ENCODE measurements around the gene ACE.

Gene ACE

DNA sequence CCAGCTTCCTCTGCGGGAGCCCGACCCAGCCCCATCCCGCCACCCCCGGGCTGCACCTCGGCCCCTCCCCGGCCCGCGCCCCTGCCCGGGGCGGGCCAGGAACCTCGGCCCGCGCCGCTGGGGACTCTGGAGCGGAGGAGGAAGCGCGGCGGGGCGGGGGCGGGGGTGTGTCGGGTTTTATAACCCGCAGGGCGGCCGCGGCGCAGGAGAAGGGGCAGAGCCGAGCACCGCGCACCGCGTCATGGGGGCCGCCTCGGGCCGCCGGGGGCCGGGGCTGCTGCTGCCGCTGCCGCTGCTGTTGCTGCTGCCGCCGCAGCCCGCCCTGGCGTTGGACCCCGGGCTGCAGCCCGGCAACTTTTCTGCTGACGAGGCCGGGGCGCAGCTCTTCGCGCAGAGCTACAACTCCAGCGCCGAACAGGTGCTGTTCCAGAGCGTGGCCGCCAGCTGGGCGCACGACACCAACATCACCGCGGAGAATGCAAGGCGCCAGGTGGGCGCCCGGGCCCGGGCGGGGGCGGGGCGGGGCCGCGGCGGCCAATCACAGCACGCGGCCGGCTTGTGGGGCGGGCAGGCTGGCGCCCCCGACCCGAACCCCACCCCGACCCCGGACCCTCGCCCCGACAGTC is at the start of gene ACE:
Gene ACE (plus strand): TSS at position 208 of the 626 bp plus-strand sequence. CDS start 34 bp downstream, at position 242.
- DNase-seq: peak; percentile 23

GRCh38 chr17:63429766-63430165 is 47.1 kb upstream of the ACE start:
- no peak for DNase-seq

DNA sequence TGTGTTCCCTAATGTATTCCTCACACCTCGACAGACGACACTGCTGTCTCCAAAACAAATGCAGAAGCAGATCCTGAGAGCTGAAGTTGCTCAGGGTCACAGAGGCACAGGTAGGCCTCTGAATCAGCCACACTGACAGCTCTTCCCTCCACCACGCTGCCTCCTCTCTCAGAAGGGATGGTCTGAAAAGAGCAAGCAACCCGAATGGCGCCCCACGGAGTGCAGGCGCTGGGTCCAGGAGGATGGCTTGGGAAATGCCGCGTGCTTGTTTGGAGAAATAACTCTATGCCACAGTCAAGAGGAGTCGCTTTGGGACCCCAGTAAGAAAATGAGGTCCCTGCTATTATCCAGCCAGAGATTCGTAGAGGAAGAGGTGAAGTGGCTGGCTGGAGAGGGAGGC is 46.6 kb upstream of the ACE start:
- DNase-seq: no peak

DNA sequence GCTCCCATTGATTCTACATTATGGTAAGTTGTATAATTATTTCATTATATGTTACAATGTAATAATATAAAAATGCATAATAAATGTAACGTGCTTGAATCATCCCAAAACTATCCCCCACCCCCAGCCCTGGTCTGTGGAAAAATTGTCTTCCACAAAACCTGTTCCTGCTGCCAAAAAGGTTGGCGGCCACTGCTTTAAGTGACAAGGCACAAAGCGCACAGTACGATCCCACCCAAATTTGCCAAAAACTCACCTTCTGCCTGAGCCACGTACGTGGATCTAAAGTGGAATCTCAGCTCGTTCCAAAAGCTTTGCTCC is 45.3 kb upstream of the ACE start:
- no peak for DNase-seq

DNA sequence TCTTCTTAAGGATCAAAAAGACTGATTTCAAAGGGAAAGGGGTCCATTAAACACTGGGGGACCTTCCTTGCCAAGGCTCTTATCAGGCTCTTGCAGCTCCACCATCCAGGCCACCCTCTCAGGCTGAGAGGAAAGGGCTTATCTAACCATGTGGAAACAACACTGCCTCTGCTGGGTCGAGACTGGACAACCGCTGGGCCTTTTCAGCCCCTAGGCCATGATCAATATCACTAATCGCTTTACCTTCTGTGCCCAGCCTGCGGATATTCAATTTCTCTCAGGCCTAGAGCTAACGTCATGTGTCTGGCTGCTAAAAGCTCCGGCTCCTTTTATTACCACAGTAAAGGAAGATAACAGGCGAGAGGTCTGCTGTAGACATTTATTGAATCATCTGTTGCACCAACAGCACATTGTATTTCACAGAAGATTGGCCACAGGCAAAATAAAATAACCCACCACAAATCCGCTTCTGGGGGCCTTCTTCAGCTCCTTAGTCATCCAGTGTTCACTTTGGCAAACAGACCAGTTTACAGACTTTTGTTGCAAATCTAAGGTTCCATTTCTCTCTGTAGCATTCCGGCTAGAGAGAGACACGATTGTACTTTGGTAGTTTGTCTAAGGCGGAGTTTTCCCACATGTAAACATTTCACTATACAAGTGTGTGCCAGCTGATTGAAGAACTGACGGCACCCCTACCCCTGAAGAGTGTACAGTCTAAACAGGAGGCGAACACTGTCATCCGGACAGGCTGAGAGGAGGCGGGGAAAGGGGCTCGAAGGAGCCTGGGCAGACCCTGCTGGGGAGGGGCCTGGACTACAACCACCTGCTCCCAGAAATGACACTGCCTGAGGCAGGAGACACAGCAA is 44.7 kb upstream of the ACE start:
- no peak for DNase-seq

GRCh38 chr17:63433746-63434591 is 42.9 kb upstream of the ACE start:
- no peak for DNase-seq

GRCh38 chr17:63434951-63435571 is 41.8 kb upstream of the ACE start:
- peak; percentile 68 for DNase-seq

GRCh38 chr17:63435681-63436522 is 41.0 kb upstream of the ACE start:
- DNase-seq: peak; percentile 8

DNA sequence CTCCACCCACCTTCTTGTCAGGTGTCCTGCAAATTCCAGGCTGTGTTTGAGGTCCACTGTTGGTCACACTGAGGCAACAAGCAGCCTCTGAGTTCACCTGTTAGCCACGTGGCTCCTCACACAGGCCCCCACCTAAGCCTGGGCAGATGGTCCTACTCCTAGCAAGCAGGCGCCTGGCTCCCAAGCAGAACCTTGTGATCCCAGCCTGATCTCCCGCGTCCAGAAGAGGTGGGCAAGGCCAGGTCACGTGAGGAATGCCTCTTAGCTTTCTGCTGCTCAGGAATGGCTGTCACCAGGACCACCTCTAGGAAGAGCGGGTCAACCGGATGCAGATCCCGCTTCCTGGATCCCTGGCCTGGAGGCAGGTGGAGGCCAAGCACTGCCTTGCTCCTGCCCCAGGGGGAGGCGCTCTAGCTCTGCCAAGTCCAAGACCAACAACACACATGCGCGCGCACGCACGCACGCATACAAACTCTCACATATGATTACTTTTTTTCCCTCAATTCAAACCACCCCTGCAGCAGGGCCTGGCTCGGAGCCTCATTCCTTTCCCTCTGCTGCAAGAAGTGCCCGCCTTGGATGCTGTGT is 40.2 kb upstream of the ACE start:
- no peak for DNase-seq

- no peak for DNase-seq
Measured at GRCh38 chr17:63437287-63438091, 39.4 kb upstream of the ACE start.

DNA sequence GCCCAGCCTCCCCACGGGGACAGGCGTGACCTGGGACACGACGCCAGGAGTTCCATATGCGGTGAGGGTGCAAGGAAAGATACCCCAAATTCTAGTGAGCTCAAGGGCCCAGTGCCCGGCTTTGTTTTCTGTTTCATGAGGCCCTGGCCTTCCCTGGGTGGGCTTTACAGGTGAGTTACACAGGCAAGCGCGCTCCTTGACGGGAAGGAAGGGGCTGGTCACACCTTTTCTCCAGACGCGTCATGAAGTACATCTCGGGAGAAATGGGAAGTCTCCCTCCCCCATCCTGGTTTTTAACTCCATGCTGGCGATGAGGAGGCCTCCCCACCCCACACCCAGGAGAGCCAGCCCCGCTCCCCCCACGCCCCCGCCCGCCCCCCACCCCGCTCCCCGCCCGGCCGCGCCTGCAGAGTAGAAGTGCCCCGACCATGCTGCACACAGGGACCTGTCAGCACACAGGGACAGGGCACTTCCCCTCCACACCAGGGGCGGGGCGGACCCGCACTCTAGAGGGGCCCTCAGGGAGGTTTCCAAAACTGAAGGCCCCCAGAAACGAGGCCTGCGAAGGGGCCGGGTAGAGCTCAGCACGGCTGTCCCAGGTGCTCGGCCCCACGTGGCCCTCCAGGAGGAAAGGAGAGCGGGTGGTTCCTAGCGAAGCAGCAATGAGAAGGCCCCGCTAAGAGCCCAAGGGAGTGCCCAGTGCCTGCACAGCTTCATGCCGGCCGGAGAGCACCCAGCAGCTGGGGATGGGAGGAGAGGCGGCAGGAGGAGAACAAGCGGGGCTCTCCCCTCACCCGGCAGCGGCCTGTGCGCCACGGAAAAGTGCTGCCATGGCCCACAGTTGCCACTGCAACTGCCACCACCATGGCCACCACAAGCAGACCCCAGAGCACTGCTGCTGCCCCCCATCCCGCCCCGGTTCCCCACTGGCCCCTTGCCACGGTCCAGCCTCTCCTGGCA is 38.5 kb upstream of the ACE start:
- DNase-seq: no peak

- no peak for DNase-seq
Measured at GRCh38 chr17:63439687-63440086, 37.2 kb upstream of the ACE start.

- DNase-seq: no peak
Measured at GRCh38 chr17:63440127-63440769, 36.6 kb upstream of the ACE start.

- DNase-seq: no peak
Measured at GRCh38 chr17:63440770-63441335, 36.0 kb upstream of the ACE start.

GRCh38 chr17:63441654-63442053 is 35.2 kb upstream of the ACE start:
- no peak for DNase-seq

DNA sequence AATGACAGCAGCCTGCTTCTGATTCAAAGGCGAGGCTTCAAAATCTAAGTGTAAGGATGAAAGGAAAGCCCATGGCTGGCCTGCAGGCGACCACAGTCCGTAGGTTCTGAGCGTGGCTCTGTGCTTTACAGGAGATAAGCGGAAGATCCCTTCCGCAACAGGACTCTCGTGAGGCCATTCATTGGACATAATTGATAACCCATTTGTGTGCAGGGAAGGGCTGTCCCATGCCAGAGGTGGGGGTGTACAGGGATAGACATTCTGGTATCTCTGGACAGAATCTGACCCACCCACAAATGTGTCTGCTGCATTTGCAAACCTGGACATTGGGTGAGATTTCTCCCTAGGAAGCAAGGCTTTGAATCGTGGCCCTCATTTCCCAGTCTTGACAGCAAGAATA is 34.8 kb upstream of the ACE start:
- DNase-seq: no peak

DNA sequence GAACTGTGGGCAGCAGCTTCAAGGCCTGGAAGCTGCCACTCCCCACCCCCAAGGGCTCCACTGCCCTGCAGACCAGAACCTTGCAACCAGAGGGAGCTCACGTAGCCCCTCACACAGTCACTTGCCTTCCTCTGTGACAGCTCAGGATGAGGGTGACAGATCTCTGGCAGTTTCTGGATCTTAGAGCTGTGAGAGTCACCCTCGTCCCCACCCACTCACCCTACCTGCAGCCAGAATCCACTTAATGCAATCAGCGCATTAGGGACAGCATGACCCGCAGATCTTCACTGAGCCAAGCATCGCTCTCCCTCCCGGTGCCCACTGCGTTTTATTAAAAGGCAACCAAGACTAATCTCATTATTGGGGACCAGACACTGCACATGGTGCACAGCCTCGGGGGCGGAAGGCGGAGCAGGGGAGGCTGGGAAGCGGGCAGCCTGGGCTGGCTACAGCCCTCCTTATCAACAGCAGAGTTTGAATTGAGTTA is 34.3 kb upstream of the ACE start:
- DNase-seq: no peak

- DNase-seq: no peak
Measured at GRCh38 chr17:63443053-63443452, 33.8 kb upstream of the ACE start.

GRCh38 chr17:63444457-63444856 is 32.4 kb upstream of the ACE start:
- no peak for DNase-seq
